ENCODE measurements around the gene R3HDM2. TPM values are rescaled to one million over a fixed set of nuclear protein-coding genes. Genes with fewer than 3 reads are reported as not detected.
"Not testable (repeated sequence)": the region's sequence is repeated elsewhere in the genome, so short reads cannot be mapped to it uniquely, and the experiment has no call there.

The R3HDM2 gene
- total RNA-seq, 1 donor from 2014 or later, result 32.1 TPM

GRCh38 chr12:57377103-57377840 lies 53.6 kb downstream of the R3HDM2 start:
- no peak for DNase-seq (ENCODE audit: low read depth)

GRCh38 chr12:57372233-57372632 lies 58.6 kb downstream of the R3HDM2 start:
- DNase-seq (ENCODE audit: low read depth), result no peak

GRCh38 chr12:57370696-57371095 lies 60.1 kb downstream of the R3HDM2 start:
- DNase-seq (ENCODE audit: low read depth), result no peak

GRCh38 chr12:57370072-57370471 lies 60.8 kb downstream of the R3HDM2 start:
- DNase-seq (ENCODE audit: low read depth), result no peak

GRCh38 chr12:57369202-57369601 lies 61.6 kb downstream of the R3HDM2 start:
- no peak for DNase-seq (ENCODE audit: low read depth)

- peak; percentile 89 for DNase-seq (ENCODE audit: low read depth)
Observed at GRCh38 chr12:57368349-57369095, 62.3 kb downstream of the R3HDM2 start.

GRCh38 chr12:57367121-57367520 lies 63.7 kb downstream of the R3HDM2 start:
- peak; percentile 58 for DNase-seq (ENCODE audit: low read depth)

- DNase-seq (ENCODE audit: low read depth), result no peak
Observed at GRCh38 chr12:57366315-57366714, 64.5 kb downstream of the R3HDM2 start.

GRCh38 chr12:57364156-57364555 lies 66.7 kb downstream of the R3HDM2 start:
- DNase-seq (ENCODE audit: low read depth), result not testable (repeated sequence)

GRCh38 chr12:57360468-57360867 lies 70.4 kb downstream of the R3HDM2 start:
- no peak for DNase-seq (ENCODE audit: low read depth)

GRCh38 chr12:57358646-57359045 lies 72.2 kb downstream of the R3HDM2 start:
- DNase-seq (ENCODE audit: low read depth), result peak; percentile 73

GRCh38 chr12:57355734-57356133 lies 75.1 kb downstream of the R3HDM2 start:
- no peak for DNase-seq (ENCODE audit: low read depth)

- DNase-seq (ENCODE audit: low read depth), result no peak
Observed at GRCh38 chr12:57352166-57352565, 78.7 kb downstream of the R3HDM2 start.

- DNase-seq (ENCODE audit: low read depth), result no peak
Observed at GRCh38 chr12:57347284-57347683, 83.6 kb downstream of the R3HDM2 start.

GRCh38 chr12:57343703-57344378 lies 87.0 kb downstream of the R3HDM2 start:
- DNase-seq (ENCODE audit: low read depth), result no peak

GRCh38 chr12:57342207-57342691 lies 88.6 kb downstream of the R3HDM2 start:
- DNase-seq (ENCODE audit: low read depth), result peak; percentile 13

GRCh38 chr12:57341275-57341990 lies 89.4 kb downstream of the R3HDM2 start:
- DNase-seq (ENCODE audit: low read depth), result no peak

GRCh38 chr12:57340104-57340503 lies 90.7 kb downstream of the R3HDM2 start:
- DNase-seq (ENCODE audit: low read depth), result peak; percentile 40

GRCh38 chr12:57336299-57336698 lies 94.5 kb downstream of the R3HDM2 start:
- not testable (repeated sequence) for DNase-seq (ENCODE audit: low read depth)

GRCh38 chr12:57334219-57334618 lies 96.6 kb downstream of the R3HDM2 start:
- DNase-seq (ENCODE audit: low read depth), result no peak

- DNase-seq (ENCODE audit: low read depth), result no peak
Observed at GRCh38 chr12:57332646-57333312, 98.1 kb downstream of the R3HDM2 start.
